ENCODE results near the gene HEXD.

Gene HEXD

GRCh38 chr17:82418001-82418986 lies at the start of gene HEXD, which contains the start of gene OGFOD3:
HEXD (plus strand) TSS chr17:82418347; CDS start chr17:82419800, 1,453 bp downstream.
OGFOD3 (minus strand) TSS chr17:82418586; CDS start chr17:82418485, 101 bp downstream.
- in situ Hi-C loops (cut with MboI; ENCODE audit: low pct_unique_long_range_greater_than_20kb, low sequenced_read_pairs, unreplicated experiment) = no loop called here

GRCh38 chr17:82369211-82369610 lies 48.9 kb upstream of the HEXD start:
- in situ Hi-C loops (cut with MboI; ENCODE audit: low pct_unique_long_range_greater_than_20kb, low sequenced_read_pairs, unreplicated experiment) = no loop called here
- TF ChIP-seq CTCF (IDR thresholded peaks at IDR 0.05; ENCODE audit: extremely low read depth, insufficient read depth, missing control alignments) = no peak

More at GRCh38 chr17:82418001-82418986, at the start of gene HEXD, which contains the start of gene OGFOD3:
- peak; percentile 99 for DNase-seq (ENCODE audit: low spot score)
- TF ChIP-seq CTCF (IDR thresholded peaks at IDR 0.05; ENCODE audit: extremely low read depth, insufficient read depth, missing control alignments) = no peak

GRCh38 chr17:82370471-82371332 lies 47.4 kb upstream of the HEXD start:
- in situ Hi-C loops (cut with MboI; ENCODE audit: low pct_unique_long_range_greater_than_20kb, low sequenced_read_pairs, unreplicated experiment) = no loop called here
- no peak for TF ChIP-seq CTCF (IDR thresholded peaks at IDR 0.05; ENCODE audit: extremely low read depth, insufficient read depth, missing control alignments)
- no peak for DNase-seq (ENCODE audit: low spot score)

More at GRCh38 chr17:82369211-82369610, 48.9 kb upstream of the HEXD start:
- DNase-seq (ENCODE audit: low spot score) = no peak

- DNase-seq (ENCODE audit: low spot score) = no peak
These were observed 46.6 kb upstream of the HEXD start, which contains the start of gene UTS2R for GRCh38 chr17:82371333-82372248. UTS2R (plus strand) TSS chr17:82371765; CDS start chr17:82374325, 2,560 bp downstream.

More at GRCh38 chr17:82371333-82372248, 46.6 kb upstream of the HEXD start, which contains the start of gene UTS2R:
- no peak for TF ChIP-seq CTCF (IDR thresholded peaks at IDR 0.05; ENCODE audit: extremely low read depth, insufficient read depth, missing control alignments)
- in situ Hi-C loops (cut with MboI; ENCODE audit: low pct_unique_long_range_greater_than_20kb, low sequenced_read_pairs, unreplicated experiment) = no loop called here

Data from GM13977 (cell line).